OCI-LY7 (cell line): ENCODE measurements around the gene IRGC.

Experiments used
- CTCF ChIP-seq: fragments of 200-600 bp; sonication (generic); conservative IDR thresholded peaks from 2 replicates; pipeline ENCODE4 v1.5.1; 2014; ENCODE audit warnings: mild to moderate bottlenecking, antibody characterized with exemption, low read length, moderate library complexity, mixed read lengths
- EZH2phosphoT487 ChIP-seq: fragments of 200-600 bp; sonication (generic); IDR thresholded peaks from 2 replicates; pipeline ENCODE4 v1.6.1; 2018; ENCODE audit warnings: low read depth, borderline replicate concordance, mild to moderate bottlenecking, mixed run types, antibody characterized with exemption, low read length, moderate library complexity, mixed read lengths

GRCh38 chr19:43743059-43743458 lies 27.2 kb downstream of the IRGC start:
- TF ChIP-seq CTCF (no peak), EZH2phosphoT487 (no peak)
